Activated naive CD8-positive, alpha-beta T cell treated with anti-CD3 and anti-CD28 coated beads, Interleukin-2, amount 10 ng/mL, durations not matched to agents 7 days and 5 days (primary cell): ENCODE results near the gene OR52A5. TPM values are rescaled to one million over a fixed set of nuclear protein-coding genes. Genes with fewer than 3 reads are reported as not detected.

ENCODE experiments used
- ATAC-seq: fragments of 150-1000 bp; cut with Tn5 transposase; one replicate; pipeline ENCODE4 v1.10.0; 2021; ENCODE audit warnings: low read depth, moderate library complexity
- POLR2A ChIA-PET: fragments of 350-600 bp; sonication (Branson Sonifier 250); formaldehyde crosslinking; loops from one replicate; lab custom pipeline; 2021; ENCODE audit warnings: antibody characterized with exemption; lab: Charles Lee
- DNase-seq: peaks from one replicate; pipeline ENCODE4 v3.0.0; 2021
- H3K27ac Mint-ChIP-seq: one replicate; pipeline ENCODE4 v1.8.0; 2022; ENCODE audit warnings: mild to moderate bottlenecking, mixed read lengths
- H3K27me3 Mint-ChIP-seq: one replicate; pipeline ENCODE4 v1.8.0; 2022; ENCODE audit warnings: mild to moderate bottlenecking, moderate library complexity, mixed read lengths
- H3K36me3 Mint-ChIP-seq: one replicate; pipeline ENCODE4 v1.8.0; 2021; ENCODE audit warnings: mild to moderate bottlenecking, mixed read lengths
- H3K4me1 Mint-ChIP-seq: one replicate; pipeline ENCODE4 v1.8.0; 2021; ENCODE audit warnings: mixed read lengths
- H3K4me3 Mint-ChIP-seq: one replicate; pipeline ENCODE4 v1.8.0; 2022; ENCODE audit warnings: mild to moderate bottlenecking, moderate library complexity, mixed read lengths
- H3K9me3 Mint-ChIP-seq: one replicate; pipeline ENCODE4 v1.8.0; 2021; ENCODE audit warnings: mixed read lengths
- total RNA-seq, 2 experiments: library from RNA; stranded (reverse); gene quantifications; one replicate each; pipeline ENCODE4 v1.2.3, GENCODE V29; 2021

The OR52A5 gene
- total RNA-seq, 2 experiments from 2014 or later: not detected

DNA sequence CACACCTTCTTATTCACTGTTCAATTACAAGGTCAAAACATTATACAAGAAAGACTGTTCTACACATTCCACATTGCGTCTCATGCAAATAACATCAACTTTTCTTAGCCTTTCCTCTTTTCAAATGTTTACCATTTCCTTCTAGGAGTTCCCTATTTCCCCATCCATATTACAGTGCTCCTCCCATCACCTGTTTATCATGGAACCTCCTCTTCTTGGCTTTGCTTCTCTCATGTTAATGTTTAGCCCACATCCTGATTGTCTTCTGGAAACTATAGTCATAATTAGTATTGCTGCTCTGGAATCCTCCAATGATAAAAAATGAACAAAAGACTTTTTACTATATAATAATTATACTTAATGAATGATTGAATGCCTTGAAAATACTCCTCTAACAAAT is 47.5 kb downstream of the OR52A5 start:
- no peaks in the 10 kb centered on the region for H3K27me3 Mint-ChIP-seq
- DNase-seq: no peak
- no peaks in the 10 kb centered on the region for H3K9me3 Mint-ChIP-seq
- H3K4me1 Mint-ChIP-seq: no peaks in the 10 kb centered on the region
- POLR2A ChIA-PET: no interaction called here
- no peaks in the 10 kb centered on the region for H3K36me3 Mint-ChIP-seq
- no peak overlapping the region for H3K4me3 Mint-ChIP-seq
- no peak for ATAC-seq
- H3K27ac Mint-ChIP-seq: no peak overlapping the region

DNA sequence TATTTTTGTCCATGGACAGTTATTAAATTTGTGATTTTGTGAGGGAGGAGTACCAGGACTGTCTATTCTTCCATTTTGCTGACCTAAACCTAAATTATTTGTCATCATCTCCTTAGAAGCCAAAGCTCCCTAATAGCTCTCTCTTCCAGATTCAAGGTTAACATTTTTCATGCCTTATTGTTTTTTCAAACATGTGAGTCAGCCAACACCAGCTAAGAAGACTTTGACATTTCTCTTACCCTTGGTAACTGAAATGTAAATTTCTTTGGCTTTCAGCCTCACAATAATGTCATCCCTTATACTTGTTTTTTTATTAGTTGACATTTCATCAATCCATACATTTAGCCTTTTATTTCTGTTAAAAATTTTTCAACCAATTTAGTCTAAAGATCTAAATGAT is 49.6 kb downstream of the OR52A5 start:
- DNase-seq (no peak), ATAC-seq (no peak)
- no peaks in the 10 kb centered on the region for H3K36me3 Mint-ChIP-seq
- H3K4me1 Mint-ChIP-seq: no peaks in the 10 kb centered on the region
- H3K9me3 Mint-ChIP-seq: no peaks in the 10 kb centered on the region
- H3K27me3 Mint-ChIP-seq: peaks cover 3% of the 10 kb centered on the region
- H3K27ac Mint-ChIP-seq: no peak overlapping the region
- H3K4me3 Mint-ChIP-seq: no peak overlapping the region
- POLR2A ChIA-PET: no interaction called here

DNA sequence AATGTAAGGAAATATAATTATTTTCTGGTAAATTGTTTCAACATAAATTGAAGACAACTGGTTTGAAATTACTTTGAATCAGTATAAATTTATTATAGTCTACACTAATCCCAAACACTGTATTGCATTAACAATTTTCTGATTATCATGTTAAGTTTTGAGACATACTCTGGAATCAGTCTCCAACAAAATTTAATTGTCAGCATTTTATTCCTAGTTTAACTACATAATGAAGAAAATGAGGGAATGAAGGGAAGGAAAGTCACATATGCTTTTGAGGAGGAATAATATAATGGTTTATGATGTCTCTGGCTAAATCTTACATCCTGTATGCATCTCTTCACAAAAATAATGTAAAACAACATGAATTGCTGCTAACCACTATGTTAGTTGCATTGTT is 54.6 kb downstream of the OR52A5 start:
- H3K27me3 Mint-ChIP-seq: peaks cover 3% of the 10 kb centered on the region
- ATAC-seq: no peak

DNA sequence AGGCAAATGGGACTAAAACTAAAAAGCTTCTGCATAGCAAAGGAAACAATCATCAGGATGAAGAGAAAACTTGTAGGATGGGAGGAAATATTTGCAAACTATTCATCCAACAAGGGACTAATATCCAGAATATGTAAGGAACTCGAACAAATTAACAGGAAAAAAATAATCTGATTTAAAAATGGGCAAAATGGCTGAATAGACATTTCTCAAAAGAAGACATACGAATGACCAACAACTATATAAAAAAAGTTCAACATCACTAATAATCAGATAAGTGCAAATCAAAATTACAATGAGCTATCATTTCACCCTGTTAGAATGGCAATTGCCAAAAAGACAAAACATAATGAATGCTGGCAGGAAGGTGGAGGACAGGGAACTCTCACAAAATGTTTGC is 56.8 kb downstream of the OR52A5 start:
- POLR2A ChIA-PET: no interaction called here
- Mint-ChIP-seq H3K9me3 (no peaks in the 10 kb centered on the region), H3K4me3 (no peak overlapping the region), H3K4me1 (no peaks in the 10 kb centered on the region), H3K27me3 (peaks cover 3% of the 10 kb centered on the region), H3K27ac (no peak overlapping the region), H3K36me3 (no peaks in the 10 kb centered on the region)
- DNase-seq (no peak), ATAC-seq (no peak)

More for the DNA sequence above, 54.6 kb downstream of the OR52A5 start:
- Mint-ChIP-seq H3K9me3 (no peaks in the 10 kb centered on the region), H3K27ac (no peak overlapping the region), H3K4me1 (no peaks in the 10 kb centered on the region), H3K4me3 (no peak overlapping the region), H3K36me3 (no peaks in the 10 kb centered on the region)
- no peak for DNase-seq
- POLR2A ChIA-PET: no interaction called here

Other genes with a start within 250 kb of the OR52A5 start
- gene OR51A7, start 234.6 kb downstream of the OR52A5 start, total RNA-seq: not detected
- gene OR51G2, start 219.0 kb downstream of the OR52A5 start, total RNA-seq: not detected
- not detected for gene OR51G1, start 214.0 kb downstream of the OR52A5 start, total RNA-seq
- not detected for gene OR51A4, start 190.8 kb downstream of the OR52A5 start, total RNA-seq
- not detected for gene OR51A2, start 182.6 kb downstream of the OR52A5 start, total RNA-seq
- gene OR51L1, start 143.5 kb downstream of the OR52A5 start, total RNA-seq: not detected
- not detected for gene OR52J3, start 91.8 kb downstream of the OR52A5 start, total RNA-seq
- not detected for gene OR52E2, start 78.7 kb downstream of the OR52A5 start, total RNA-seq
- gene OR52E1, start 68.8 kb downstream of the OR52A5 start, total RNA-seq: not detected
- gene OR52A1, start 16.4 kb upstream of the OR52A5 start, total RNA-seq: not detected
- not detected for gene OR51V1, start 62.3 kb upstream of the OR52A5 start, total RNA-seq
- gene HBB, start 88.7 kb upstream of the OR52A5 start, total RNA-seq: not detected
- gene HBD, start 96.1 kb upstream of the OR52A5 start, total RNA-seq: not detected
- gene HBG1, start 111.5 kb upstream of the OR52A5 start, total RNA-seq: not detected
- gene HBG2, start 116.4 kb upstream of the OR52A5 start, total RNA-seq: not detected
- not detected for gene HBE1, start 131.6 kb upstream of the OR52A5 start, total RNA-seq
- not detected for gene OR51B4, start 163.6 kb upstream of the OR52A5 start, total RNA-seq
- not detected for gene OR51B2, start 185.9 kb upstream of the OR52A5 start, total RNA-seq
- gene OR51B5, start 205.2 kb upstream of the OR52A5 start, total RNA-seq: not detected
- not detected for gene OR51B6, start 213.2 kb upstream of the OR52A5 start, total RNA-seq
- not detected for gene OR51M1, start 245.5 kb upstream of the OR52A5 start, total RNA-seq